Endothelial cell of umbilical vein (primary cell): ENCODE data around the gene INTS1. TPM values are rescaled to one million over a fixed set of nuclear protein-coding genes. Genes with fewer than 3 reads are reported as not detected.
A peak's percentile ranks its signal among the peaks of the same experiment; 100 is the strongest.

Experiments
- BruUV-seq: library from RNA; stranded (reverse); fragments of 400-500 nt; replicated peaks from 2 replicates; lab custom pipeline; 2021; lab: Mats Ljungman, UMichigan
- CTCF ChIA-PET: fragments of 300-600, 350-600 bp; sonication (Branson Sonifier 250); formaldehyde crosslinking; loops from one replicate; lab custom pipeline; 2021; ENCODE audit warnings: antibody characterized with exemption, inconsistent platforms; lab: Charles Lee
- POLR2A ChIA-PET: fragments of 300-600, 350-600 bp; sonication (Branson Sonifier 250); formaldehyde crosslinking; loops from one replicate; lab custom pipeline; 2021; ENCODE audit warnings: antibody characterized with exemption, inconsistent platforms; lab: Charles Lee
- DNase-seq: peaks from one replicate; pipeline ENCODE4 v3.0.0-alpha.2; 2011; ENCODE audit warnings: low read depth, low spot score
- FAIRE-seq: peaks from 2 replicates; lab custom pipeline; 2011; peaks lifted over from hg19 to GRCh38; lab: Jason Lieb, UNC
- H2AFZ ChIP-seq: 2 replicates; pipeline ENCODE4 v1.6.0; 2012; ENCODE audit warnings: low read depth, low read length, control low read depth, inconsistent platforms
- H3K27ac ChIP-seq: 2 replicates; pipeline ENCODE4 v1.5.1; 2011; ENCODE audit warnings: low read depth, mild to moderate bottlenecking, control low read depth, low read length, moderate library complexity; ENCODE audit not compliant: insufficient read depth
- H3K27me3 ChIP-seq, 2 experiments: 2 replicates each; pipeline versions ENCODE4 v1.6.0 to v1.6.1; 2011; ENCODE audit warnings: low read length in 2 of 2, mixed read lengths in 1 of 2; ENCODE audit not compliant: control insufficient read depth in 2 of 2, insufficient read depth in 2 of 2
- H3K36me3 ChIP-seq, 2 experiments: 2 replicates in 1 of 2; 3 replicates in 1 of 2; pipeline ENCODE4 v1.5.1; 2011; ENCODE audit warnings: low read length in 2 of 2, mild to moderate bottlenecking in 1 of 2, moderate library complexity in 1 of 2; ENCODE audit not compliant: control insufficient read depth in 2 of 2, insufficient read depth in 2 of 2; ENCODE audit errors: extremely low read depth in 1 of 2
- H3K4me1 ChIP-seq: 3 replicates; pipeline ENCODE4 v1.5.1; 2011; ENCODE audit warnings: mild to moderate bottlenecking, low read length; ENCODE audit not compliant: control insufficient read depth, insufficient read depth; ENCODE audit errors: extremely low read depth
- H3K4me2 ChIP-seq: 2 replicates; pipeline ENCODE4 v1.6.1; 2011; ENCODE audit warnings: low read length, control low read depth, mixed read lengths; ENCODE audit not compliant: insufficient read depth
- H3K4me3 ChIP-seq, 3 experiments: fragments of 200-600 bp in 1 of 3; sonication (generic), shearing (Covaris generic) in 1 of 3; replicated peaks in 1 of 3; 2 replicates each; pipeline ENCODE4 v1.5.1; 2011 to 2016; ENCODE audit warnings: control low read depth in 3 of 3, low read length in 3 of 3, mild to moderate bottlenecking in 2 of 3, inconsistent platforms in 1 of 3, low read depth in 1 of 3, moderate library complexity in 1 of 3; ENCODE audit not compliant: insufficient read depth in 1 of 3
- H3K79me2 ChIP-seq: 2 replicates; pipeline ENCODE4 v1.6.0; 2012; ENCODE audit warnings: low read length, inconsistent platforms; ENCODE audit not compliant: control insufficient read depth, insufficient read depth
- H3K9ac ChIP-seq: replicated peaks from 2 replicates; pipeline ENCODE3; 2011; ENCODE audit warnings: low read length, control low read depth; ENCODE audit not compliant: insufficient read depth; ENCODE audit errors: extremely low read depth
- H3K9me1 ChIP-seq: replicated peaks from 3 replicates; pipeline ENCODE4 v1.6.0; 2011; ENCODE audit warnings: mild to moderate bottlenecking, low read length; ENCODE audit not compliant: control insufficient read depth, insufficient read depth; ENCODE audit errors: extremely low read depth
- H3K9me3 ChIP-seq: replicated peaks from 2 replicates; pipeline ENCODE4 v1.5.1; 2012; ENCODE audit warnings: low read length, inconsistent platforms; ENCODE audit not compliant: control insufficient read depth, insufficient read depth
- H4K20me1 ChIP-seq: replicated peaks from 2 replicates; pipeline ENCODE3; 2011; ENCODE audit warnings: mild to moderate bottlenecking, low read length; ENCODE audit not compliant: control insufficient read depth, insufficient read depth; ENCODE audit errors: extremely low read depth
- CTCF ChIP-seq, 2 donors: IDR thresholded peaks; 1 replicate in 1 of 2; 2 replicates in 1 of 2; pipeline ENCODE4 v1.5.1; 2011; ENCODE audit warnings: low read length in 2 of 2, mild to moderate bottlenecking in 2 of 2, moderate library complexity in 2 of 2, control low read depth in 1 of 2, inconsistent platforms in 1 of 2, low read depth in 1 of 2; ENCODE audit not compliant: insufficient read depth in 1 of 2; ENCODE audit errors: extremely low read depth in 1 of 2
- EZH2 ChIP-seq: IDR thresholded peaks from 2 replicates; pipeline ENCODE4 v1.6.1; 2012; ENCODE audit warnings: borderline replicate concordance, low read depth, mild to moderate bottlenecking, moderate library complexity, low read length, inconsistent platforms; ENCODE audit not compliant: severe bottlenecking
- FOS ChIP-seq: IDR thresholded peaks from 2 replicates; pipeline ENCODE4 v1.6.1; 2011; ENCODE audit warnings: mild to moderate bottlenecking, low read length, moderate library complexity, borderline replicate concordance; ENCODE audit not compliant: insufficient read depth
- GATA2 ChIP-seq: IDR thresholded peaks from 2 replicates; pipeline ENCODE4 v1.7.0; 2011; ENCODE audit warnings: low read depth, mild to moderate bottlenecking, moderate library complexity, mixed read lengths, low read length; ENCODE audit not compliant: insufficient read length, insufficient read depth
- JUN ChIP-seq: IDR thresholded peaks from 2 replicates; pipeline ENCODE4 v1.6.1; 2011; ENCODE audit warnings: borderline replicate concordance, low read depth; ENCODE audit not compliant: insufficient read length, insufficient read depth
- MAX ChIP-seq: IDR thresholded peaks from 2 replicates; pipeline ENCODE4 v1.6.1; 2011; ENCODE audit not compliant: insufficient read depth, insufficient read length
- MYC ChIP-seq: IDR thresholded peaks from one replicate; pipeline ENCODE4 v1.6.1; 2011; ENCODE audit warnings: mild to moderate bottlenecking, low read depth, low read length
- POLR2A ChIP-seq: IDR thresholded peaks from 2 replicates; pipeline ENCODE4 v1.6.1; 2012; ENCODE audit warnings: low read depth, mild to moderate bottlenecking, control low read depth, low read length
- POLR2AphosphoS5 ChIP-seq: IDR thresholded peaks from 2 replicates; pipeline ENCODE4 v1.6.1; 2012; ENCODE audit warnings: low read depth, mild to moderate bottlenecking, control low read depth, low read length, moderate library complexity; ENCODE audit not compliant: insufficient read depth
- dilution Hi-C: fragments of 300-500 bp; cut with MboI; formaldehyde crosslinking; loops from one replicate; pipeline ENCODE4 v1.15.0; 2019; ENCODE audit warnings: low sequenced_read_pairs; ENCODE audit not compliant: extremely low pct_ligation_motif_present
- intact Hi-C: fragments of 100-400 bp; cut with micrococcal nuclease; formaldehyde crosslinking; loops from one replicate; pipeline ENCODE4 v1.10.0; 2022
- polyA plus RNA-seq, 4 experiments: library from polyadenylated mRNA; depleted of rRNA in 3 of 4; stranded (reverse) in 3 of 4; unstranded in 1 of 4; fragments of >200 nt; gene quantifications; 2 replicates each; pipeline versions ENCODE4 v1.2.1 to v1.2.3, GENCODE V29; 2011 to 2012; ENCODE audit warnings: missing spikeins in 1 of 4
- total RNA-seq: library from RNA; stranded (reverse); gene quantifications from 2 replicates; pipeline ENCODE4 v1.2.3, GENCODE V29; 2021

Gene INTS1
- total and polyA plus RNA-seq, 2 donors (not counting 3 experiments of a cell fraction or from before 2014, with no cell fraction given) = 57.8 to 116 TPM

- ChIA-PET CTCF (no interaction called here), POLR2A (no interaction called here)
- H4K20me1 ChIP-seq = no peaks in the 10 kb centered on the region
- H3K4me2 ChIP-seq = no peak overlapping the region
- no peak overlapping the region for H2AFZ ChIP-seq
- intact Hi-C loops (no loop called here), dilution Hi-C loops (no loop called here)
- no peak overlapping the region for H3K4me3 ChIP-seq
- no peaks in the 10 kb centered on the region for H3K27me3 ChIP-seq
- no peak overlapping the region for H3K27ac ChIP-seq
- H3K4me1 ChIP-seq = peaks cover 5% of the 10 kb centered on the region
- peaks cover 24% of the 10 kb centered on the region for H3K79me2 ChIP-seq
- TSS peak; percentile 1 for BruUV-seq
- H3K9ac ChIP-seq = no peak overlapping the region
- H3K9me1 ChIP-seq = no peaks in the 10 kb centered on the region
- no peak for DNase-seq
- peaks cover under 1 to 39% of the 10 kb centered on the region in 2 experiments for H3K36me3 ChIP-seq
- TF ChIP-seq EZH2 (no peak), JUN (no peak), MYC (no peak), MAX (no peak), POLR2A (no peak), POLR2AphosphoS5 (no peak), FOS (no peak), GATA2 (no peak), CTCF (IDR thresholded peaks at IDR 0.05; ENCODE audit: extremely low read depth in 1 of 2, insufficient read depth in 1 of 2, low read depth in 1 of 2, low read length in 2 of 2) (no peak)
- no peaks in the 10 kb centered on the region for H3K9me3 ChIP-seq
- FAIRE-seq = no peak
Observed at GRCh38 chr7:1499367-1500029, 4.7 kb downstream of the INTS1 start.
